SU-DHL-6 (cell line): ENCODE measurements around the gene CXorf38.

ENCODE experiments used
- H2AFZ ChIP-seq: fragments of 200-600 bp; sonication (generic); 2 replicates; pipeline ENCODE4 v1.6.1; 2014; ENCODE audit warnings: low read depth, mild to moderate bottlenecking, moderate library complexity, mixed read lengths, antibody characterized with exemption, low read length; ENCODE audit not compliant: severe bottlenecking
- H3F3A ChIP-seq: fragments of 200-600 bp; shearing (Covaris generic); 2 replicates; pipeline ENCODE4 v1.6.0; 2016; ENCODE audit warnings: antibody characterized with exemption, mild to moderate bottlenecking; ENCODE audit not compliant: insufficient read depth
- H3K27ac ChIP-seq: fragments of 200-600 bp; sonication (generic); 2 replicates; pipeline ENCODE4 v1.5.1; 2016; ENCODE audit warnings: low read depth, mild to moderate bottlenecking, low read length, moderate library complexity, mixed read lengths
- H3K27me3 ChIP-seq: fragments of 200-600 bp; sonication (generic), shearing (Covaris generic); 2 replicates; pipeline ENCODE4 v1.6.0; 2014; ENCODE audit warnings: mild to moderate bottlenecking, low read length
- H3K36me3 ChIP-seq: fragments of 200-600 bp; sonication (generic); 2 replicates; pipeline ENCODE4 v1.6.1; 2014; ENCODE audit warnings: mild to moderate bottlenecking, low read length, mixed read lengths
- H3K4me2 ChIP-seq: fragments of 300-600, 200-600 bp; shearing (Covaris generic), sonication (generic); 2 replicates; pipeline ENCODE4 v1.6.0; 2014; ENCODE audit warnings: low read length, low read depth, mild to moderate bottlenecking; ENCODE audit not compliant: poor library complexity, severe bottlenecking
- H3K4me3 ChIP-seq: fragments of 200-600 bp; sonication (generic); 2 replicates; pipeline ENCODE4 v1.5.1; 2014; ENCODE audit warnings: antibody characterized with exemption, low read length, mild to moderate bottlenecking, mixed read lengths; ENCODE audit not compliant: insufficient read depth, poor library complexity, severe bottlenecking
- H3K79me2 ChIP-seq: fragments of 200-600 bp; sonication (generic); 2 replicates; pipeline ENCODE4 v1.6.1; 2014; ENCODE audit warnings: mild to moderate bottlenecking, low read length, moderate library complexity; ENCODE audit not compliant: insufficient read depth
- H3K9ac ChIP-seq: fragments of 200-600 bp; sonication (generic); 2 replicates; pipeline ENCODE4 v1.7.0; 2014; ENCODE audit warnings: mild to moderate bottlenecking, low read length
- H3K9me2 ChIP-seq: fragments of 200-600 bp; sonication (generic); replicated peaks from 2 replicates; pipeline ENCODE4 v1.6.1; 2014; ENCODE audit warnings: low read length; ENCODE audit not compliant: insufficient read depth
- H3K9me3 ChIP-seq: fragments of 200-600 bp; sonication (generic); 2 replicates; pipeline ENCODE4 v1.6.1; 2014; ENCODE audit warnings: low read length, mixed read lengths; ENCODE audit not compliant: insufficient read depth
- H4K20me1 ChIP-seq: fragments of 200-600 bp; sonication (generic); 2 replicates; pipeline ENCODE4 v1.6.1; 2014; ENCODE audit warnings: low read depth, mild to moderate bottlenecking, antibody characterized with exemption, low read length, moderate library complexity, mixed read lengths
- EZH2phosphoT487 ChIP-seq: fragments of 200-600 bp; sonication (generic), shearing (Covaris generic); conservative IDR thresholded peaks from 2 replicates; pipeline ENCODE4 v1.6.1; 2018; ENCODE audit warnings: mild to moderate bottlenecking, antibody characterized with exemption, low read length, moderate library complexity, mixed read lengths
- TF ChIP-seq, protein P1 (sequence below): fragments of 200-600 bp; sonication (generic); IDR thresholded peaks from one replicate; pipeline ENCODE4 v1.5.1; 2017; ENCODE audit warnings: antibody characterized with exemption, mild to moderate bottlenecking, low read length, moderate library complexity; ENCODE audit not compliant: insufficient read depth, poor library complexity, severe bottlenecking

Gene CXorf38, protein sequence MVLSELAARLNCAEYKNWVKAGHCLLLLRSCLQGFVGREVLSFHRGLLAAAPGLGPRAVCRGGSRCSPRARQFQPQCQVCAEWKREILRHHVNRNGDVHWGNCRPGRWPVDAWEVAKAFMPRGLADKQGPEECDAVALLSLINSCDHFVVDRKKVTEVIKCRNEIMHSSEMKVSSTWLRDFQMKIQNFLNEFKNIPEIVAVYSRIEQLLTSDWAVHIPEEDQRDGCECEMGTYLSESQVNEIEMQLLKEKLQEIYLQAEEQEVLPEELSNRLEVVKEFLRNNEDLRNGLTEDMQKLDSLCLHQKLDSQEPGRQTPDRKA

GRCh38 chrX:40647307-40648197 lies at the start of gene CXorf38:
Gene CXorf38 (minus strand): TSS chrX:40647561. CDS start chrX:40647520, 41 bp downstream.
- no peaks in the 10 kb centered on the region for H3K9me3 ChIP-seq
- H2AFZ ChIP-seq = peak within 1 kb of the TSS; percentile 34
- peaks cover 18% of the 10 kb centered on the region; the same call in 1 of the 2 replicates for H3F3A ChIP-seq
- no peaks in the 10 kb centered on the region for H4K20me1 ChIP-seq
- peaks cover 40% of the 10 kb centered on the region for H3K79me2 ChIP-seq
- no peaks in the 10 kb centered on the region for H3K27me3 ChIP-seq
- H3K9ac ChIP-seq = peak within 1 kb of the TSS; percentile 77
- H3K36me3 ChIP-seq = peaks cover 4% of the 10 kb centered on the region; the same call in 1 of the 2 replicates
- no peaks in the 10 kb centered on the region for H3K9me2 ChIP-seq
- H3K4me2 ChIP-seq = peak within 1 kb of the TSS; percentile 76
- no peak for TF ChIP-seq EZH2phosphoT487
- TF ChIP-seq, protein P1, sequence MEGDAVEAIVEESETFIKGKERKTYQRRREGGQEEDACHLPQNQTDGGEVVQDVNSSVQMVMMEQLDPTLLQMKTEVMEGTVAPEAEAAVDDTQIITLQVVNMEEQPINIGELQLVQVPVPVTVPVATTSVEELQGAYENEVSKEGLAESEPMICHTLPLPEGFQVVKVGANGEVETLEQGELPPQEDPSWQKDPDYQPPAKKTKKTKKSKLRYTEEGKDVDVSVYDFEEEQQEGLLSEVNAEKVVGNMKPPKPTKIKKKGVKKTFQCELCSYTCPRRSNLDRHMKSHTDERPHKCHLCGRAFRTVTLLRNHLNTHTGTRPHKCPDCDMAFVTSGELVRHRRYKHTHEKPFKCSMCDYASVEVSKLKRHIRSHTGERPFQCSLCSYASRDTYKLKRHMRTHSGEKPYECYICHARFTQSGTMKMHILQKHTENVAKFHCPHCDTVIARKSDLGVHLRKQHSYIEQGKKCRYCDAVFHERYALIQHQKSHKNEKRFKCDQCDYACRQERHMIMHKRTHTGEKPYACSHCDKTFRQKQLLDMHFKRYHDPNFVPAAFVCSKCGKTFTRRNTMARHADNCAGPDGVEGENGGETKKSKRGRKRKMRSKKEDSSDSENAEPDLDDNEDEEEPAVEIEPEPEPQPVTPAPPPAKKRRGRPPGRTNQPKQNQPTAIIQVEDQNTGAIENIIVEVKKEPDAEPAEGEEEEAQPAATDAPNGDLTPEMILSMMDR = no peak
- H3K4me3 ChIP-seq = peak within 1 kb of the TSS; percentile 77
- H3K27ac ChIP-seq = peak within 1 kb of the TSS; percentile 77

DNA sequence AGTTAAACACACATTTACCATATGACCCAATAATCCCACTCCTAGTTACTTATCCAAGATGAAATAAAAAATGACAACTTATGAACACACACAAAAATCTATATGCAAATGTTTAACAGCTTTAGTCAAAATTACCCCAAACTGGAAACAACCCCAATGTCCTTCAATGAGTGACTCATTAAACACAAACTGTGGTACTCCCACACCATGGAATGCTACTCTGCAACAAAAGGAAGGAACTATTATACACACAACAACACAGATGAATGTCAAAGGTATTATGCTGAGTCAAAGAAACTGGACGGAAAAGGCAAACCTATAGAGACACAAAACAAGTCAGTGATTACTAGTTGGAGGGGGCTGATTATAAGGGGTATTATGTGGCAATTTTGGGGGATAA lies 47.4 kb upstream of the CXorf38 start:
- Histone ChIP-seq H3K79me2 (no peaks in the 10 kb centered on the region), H3K27ac (no peak overlapping the region), H4K20me1 (no peaks in the 10 kb centered on the region), H3K4me2 (no peak overlapping the region), H3F3A (no peaks in the 10 kb centered on the region), H3K9ac (no peak overlapping the region), H3K4me3 (no peak overlapping the region), H3K27me3 (no peaks in the 10 kb centered on the region), H3K9me3 (no peaks in the 10 kb centered on the region), H3K36me3 (peaks cover 12% of the 10 kb centered on the region; the same call in 1 of the 2 replicates), H3K9me2 (no peaks in the 10 kb centered on the region), H2AFZ (no peak overlapping the region)
- TF ChIP-seq EZH2phosphoT487 = no peak
- TF ChIP-seq, protein P1 = no peak

GRCh38 chrX:40688929-40689328 lies 41.6 kb upstream of the CXorf38 start:
- Histone ChIP-seq H3F3A (no peaks in the 10 kb centered on the region), H3K27ac (no peak overlapping the region), H3K36me3 (peaks cover 10% of the 10 kb centered on the region; the same call in 1 of the 2 replicates), H3K9me2 (no peaks in the 10 kb centered on the region), H3K9me3 (no peaks in the 10 kb centered on the region), H4K20me1 (no peaks in the 10 kb centered on the region), H3K79me2 (no peaks in the 10 kb centered on the region), H3K4me3 (no peak overlapping the region), H2AFZ (no peak overlapping the region), H3K27me3 (no peaks in the 10 kb centered on the region), H3K9ac (no peak overlapping the region), H3K4me2 (no peak overlapping the region)
- no peak for TF ChIP-seq EZH2phosphoT487
- TF ChIP-seq, protein P1 = no peak
